IMR-90 (cell line): Measurements from ENCODE around the gene GCDH. TPM values are rescaled to one million over a fixed set of nuclear protein-coding genes. Genes with fewer than 3 reads are reported as not detected.

ENCODE experiments used
- ATAC-seq: fragments of 200-7000 bp; cut with Tn5 transposase; 2 replicates; pipeline ENCODE4 v1.9.1; 2020; ENCODE audit warnings: low read depth, mild to moderate bottlenecking, moderate library complexity
- BruUV-seq: library from RNA; stranded (reverse); fragments of 400-500 nt; replicated peaks from 2 replicates; lab custom pipeline; 2021; lab: Mats Ljungman, UMichigan
- CTCF ChIA-PET: fragments of 300-600 bp; formaldehyde crosslinking; extraction: SDS; loops from one replicate; lab custom pipeline; 2021; ENCODE audit warnings: antibody characterized with exemption; lab: Yijun Ruan, JAX
- POLR2A ChIA-PET: fragments of 300-600 bp; sonication (Branson Sonifier 250); formaldehyde crosslinking; loops from one replicate; lab custom pipeline; 2022; ENCODE audit warnings: antibody characterized with exemption; ENCODE audit not compliant: unreplicated experiment; lab: Charles Lee
- DNase-seq: peaks from one replicate; pipeline ENCODE4 v3.0.0; 2013
- H2AFZ ChIP-seq: replicated peaks from 2 replicates; pipeline ENCODE3; 2013; ENCODE audit warnings: low read length, mild to moderate bottlenecking; ENCODE audit not compliant: poor library complexity
- H2AK5ac ChIP-seq: 2 replicates; pipeline ENCODE4 v1.6.1; 2013; ENCODE audit warnings: low read depth, low read length, inconsistent platforms
- H2AK9ac ChIP-seq: replicated peaks from 2 replicates; pipeline ENCODE3; 2013; ENCODE audit warnings: mild to moderate bottlenecking, low read depth, low read length, moderate library complexity; ENCODE audit not compliant: poor library complexity
- H2BK120ac ChIP-seq: 2 replicates; pipeline ENCODE4 v1.6.1; 2013; ENCODE audit warnings: low read depth, low read length, inconsistent platforms
- H2BK15ac ChIP-seq: 3 replicates; pipeline ENCODE4 v1.6.1; 2013; ENCODE audit warnings: low read depth, low read length, inconsistent platforms
- H2BK20ac ChIP-seq: 2 replicates; pipeline ENCODE4 v1.6.1; 2013; ENCODE audit warnings: low read depth, mild to moderate bottlenecking, inconsistent platforms, low read length, moderate library complexity
- H2BK5ac ChIP-seq: 2 replicates; pipeline ENCODE4 v1.6.1; 2013; ENCODE audit warnings: mild to moderate bottlenecking, low read depth, low read length, inconsistent platforms; ENCODE audit not compliant: poor library complexity, severe bottlenecking
- H3K14ac ChIP-seq: replicated peaks from 2 replicates; pipeline ENCODE4 v1.6.1; 2013; ENCODE audit warnings: low read depth, low read length, inconsistent platforms
- H3K18ac ChIP-seq: 2 replicates; pipeline ENCODE4 v1.6.1; 2013; ENCODE audit warnings: low read depth, low read length, control low read depth
- H3K23ac ChIP-seq: 2 replicates; pipeline ENCODE4 v1.6.1; 2013; ENCODE audit warnings: low read depth, low read length, inconsistent platforms
- H3K27ac ChIP-seq: 2 replicates; pipeline ENCODE4 v1.5.1; 2013; ENCODE audit warnings: mild to moderate bottlenecking, control low read depth, low read length; ENCODE audit not compliant: insufficient read depth
- H3K27me3 ChIP-seq: 2 replicates; pipeline ENCODE4 v1.6.1; 2013; ENCODE audit warnings: low read length; ENCODE audit not compliant: control insufficient read depth, insufficient read depth
- H3K36me3 ChIP-seq: 2 replicates; pipeline ENCODE4 v1.6.1; 2013; ENCODE audit warnings: low read length, mixed read lengths; ENCODE audit not compliant: control insufficient read depth, insufficient read depth
- H3K4ac ChIP-seq: 2 replicates; pipeline ENCODE4 v1.6.1; 2013; ENCODE audit warnings: low read depth, low read length, inconsistent platforms
- H3K4me1 ChIP-seq: 2 replicates; pipeline ENCODE4 v1.6.1; 2013; ENCODE audit warnings: low read length, mixed read lengths; ENCODE audit not compliant: control insufficient read depth, insufficient read depth
- H3K4me2 ChIP-seq: 2 replicates; pipeline ENCODE4 v1.6.1; 2013; ENCODE audit warnings: low read depth, mild to moderate bottlenecking, control low read depth, low read length, moderate library complexity
- H3K4me3 ChIP-seq: 2 replicates; pipeline ENCODE4 v1.5.1; 2013; ENCODE audit warnings: low read depth, mild to moderate bottlenecking, control low read depth, low read length, moderate library complexity; ENCODE audit not compliant: insufficient read depth
- H3K56ac ChIP-seq: 2 replicates; pipeline ENCODE4 v1.6.1; 2013; ENCODE audit warnings: low read length, inconsistent platforms; ENCODE audit not compliant: insufficient read depth; ENCODE audit errors: extremely low read depth
- H3K79me1 ChIP-seq, 2 experiments: 2 replicates each; pipeline ENCODE4 v1.6.1; 2013; ENCODE audit warnings: low read length in 2 of 2, inconsistent platforms in 1 of 2, low read depth in 1 of 2
- H3K9ac ChIP-seq: 2 replicates; pipeline ENCODE4 v1.6.1; 2013; ENCODE audit warnings: low read depth, low read length, control low read depth
- H3K9me1 ChIP-seq: 2 replicates; pipeline ENCODE4 v1.6.1; 2013; ENCODE audit warnings: low read length, inconsistent platforms; ENCODE audit not compliant: insufficient read depth
- H3K9me3 ChIP-seq: 2 replicates; pipeline ENCODE4 v1.6.1; 2013; ENCODE audit warnings: low read length; ENCODE audit not compliant: control insufficient read depth, insufficient read depth
- H4K20me1 ChIP-seq: 2 replicates; pipeline ENCODE4 v1.6.1; 2013; ENCODE audit warnings: low read length, inconsistent platforms; ENCODE audit not compliant: insufficient read depth
- H4K5ac ChIP-seq: 2 replicates; pipeline ENCODE4 v1.6.1; 2013; ENCODE audit warnings: mild to moderate bottlenecking, low read depth, low read length, control low read depth
- H4K8ac ChIP-seq, 2 experiments: 2 replicates each; pipeline ENCODE4 v1.6.1; 2013; ENCODE audit warnings: low read depth in 2 of 2, low read length in 2 of 2, control low read depth in 1 of 2, inconsistent platforms in 1 of 2
- H4K91ac ChIP-seq: 2 replicates; pipeline ENCODE4 v1.6.1; 2013; ENCODE audit warnings: low read depth, low read length, inconsistent platforms; ENCODE audit not compliant: insufficient read depth
- CEBPB ChIP-seq: IDR thresholded peaks from 2 replicates; pipeline ENCODE4 v1.6.1; 2012; ENCODE audit warnings: low read depth, low read length, improper control_type of control experiment
- CHD1 ChIP-seq: IDR thresholded peaks from 2 replicates; pipeline ENCODE4 v1.6.1; 2012; ENCODE audit warnings: low read depth, low read length, improper control_type of control experiment
- CTCF ChIP-seq: conservative IDR thresholded peaks from 2 replicates; pipeline ENCODE4 v1.5.1; 2012; ENCODE audit warnings: mild to moderate bottlenecking, low read depth, low read length, improper control_type of control experiment
- FOS ChIP-seq: fragments of 150-350 bp; IDR thresholded peaks from 2 replicates; pipeline ENCODE4 v1.6.1; 2016; ENCODE audit warnings: low read depth, low read length
- MXI1 ChIP-seq: IDR thresholded peaks from 2 replicates; pipeline ENCODE4 v1.6.1; 2012; ENCODE audit warnings: low read depth, mild to moderate bottlenecking, low read length, moderate library complexity, borderline replicate concordance
- WGBS, 2 experiments: methylation state at CpG; one replicate each; pipeline versions ENCODE4 v1.1.5 to v1.1.7; 2013; ENCODE audit warnings: missing lambda C conversion rate in 2 of 2; ENCODE audit not compliant: insufficient read length in 1 of 2; ENCODE audit errors: extremely low coverage in 2 of 2; 5-methylcytosine and 5-hydroxymethylcytosine counted together
- dilution Hi-C: fragments of 300-500 bp; cut with HindIII; formaldehyde crosslinking; loops from one replicate; pipeline ENCODE4 v1.14.3; 2018; ENCODE audit warnings: low sequenced_read_pairs; ENCODE audit not compliant: unreplicated experiment
- in situ Hi-C: fragments of 300-500 bp; cut with MboI; formaldehyde crosslinking; loops from 3 replicates; pipeline ENCODE4 v1.14.3; 2019; ENCODE audit warnings: low sequenced_read_pairs, inconsistent platforms, mixed read lengths
- intact Hi-C: fragments of 100-400 bp; cut with micrococcal nuclease; formaldehyde crosslinking; loops from 2 replicates; pipeline ENCODE4 v1.10.0; 2022
- polyA plus RNA-seq, 3 experiments: library from polyadenylated mRNA; depleted of rRNA; stranded (reverse); fragments of >200 nt; gene quantifications; 2 replicates each; pipeline ENCODE4 v1.2.3, GENCODE V29; 2012; ENCODE audit warnings: low replicate concordance in 1 of 3
- total RNA-seq: library from RNA; depleted of rRNA; stranded (reverse); fragments of >200 nt; gene quantifications from 2 replicates; pipeline ENCODE4 v1.2.3, GENCODE V29; 2012

GCDH gene
- total and polyA plus RNA-seq, 2 of the 4 experiments (the other 2 are of a cell fraction) = 27.7 to 41.6 TPM

GRCh38 chr19:12938779-12939601 lies 48.0 kb downstream of the GCDH start:
- Histone ChIP-seq H2BK120ac (peak overlapping the region; percentile 8; the same call in 1 of the 2 replicates), H3K4me2 (peak overlapping the region; percentile 85), H3K79me1 (peaks cover 5 to 53% of the 10 kb centered on the region in 2 experiments; a peak in 3 of 4 replicates), H3K9me3 (no peaks in the 10 kb centered on the region), H2BK20ac (no peak overlapping the region), H3K9me1 (peaks cover 15% of the 10 kb centered on the region), H3K14ac (peak overlapping the region; percentile 96), H2AK9ac (peak overlapping the region; percentile 100), H3K4me3 (peak overlapping the region; percentile 80), H4K91ac (peak overlapping the region; percentile 89), H3K27ac (peak overlapping the region; percentile 90), H3K56ac (peak overlapping the region; percentile 80), H2BK5ac (peak overlapping the region; percentile 80), H2AFZ (peak overlapping the region; percentile 90), H3K9ac (peak overlapping the region; percentile 95), H3K4me1 (peaks cover 15% of the 10 kb centered on the region), H3K27me3 (no peaks in the 10 kb centered on the region), H2AK5ac (peak overlapping the region; percentile 98), H4K8ac (peak overlapping the region; percentile 53 to 86), H3K23ac (peak overlapping the region; percentile 64), H4K20me1 (peaks cover 54% of the 10 kb centered on the region), H4K5ac (peak overlapping the region; percentile 43; the same call in 1 of the 2 replicates), H3K18ac (no peak overlapping the region; the same call in 1 of the 2 replicates), H2BK15ac (no peak overlapping the region), H3K36me3 (peaks cover 41% of the 10 kb centered on the region), H3K4ac (peak overlapping the region; percentile 92)
- BruUV-seq = TSS peak; percentile 91
- dilution Hi-C loops = no loop called here
- TF ChIP-seq CHD1 (0 out of 2 replicates have a peak, but pooled peaks have one; percentile 55), CTCF (peak; percentile 28; the same call in 1 of the 2 replicates), MXI1 (peak; percentile 71), FOS (no peak), CEBPB (peak; percentile 41; the same call in 1 of the 2 replicates)
- peak; percentile 66 for DNase-seq
- ATAC-seq = peak; percentile 9
- POLR2A ChIA-PET = interaction anchor here (0.6 kb wide), 1 partner anchor 223 kb away, joined by 9 read pairs; no protein-coding TSS in a partner anchor
- intact Hi-C loops = no loop called here
- CTCF ChIA-PET = interaction anchor here (0.6 to 0.7 kb wide), 2 partner anchors 42 to 120 kb away, joined by 3 read pairs; no protein-coding TSS in a partner anchor
- 0% methylated on average over 27 of the region's 54 CpGs; no CpG with 5 or more reads in 1 of the 2 experiments for WGBS, 2 experiments
- in situ Hi-C loops = no loop called here
